Measurements from ENCODE around the gene CFAP53.

Gene CFAP53

GRCh38 chr18:50287441-50288347, 21.4 kb upstream of the CFAP53 start, which contains the start of gene CXXC1:
Gene CXXC1, minus strand, starts transcription at chr18:50287692. Its CDS starts 103 bp downstream, at chr18:50287589.
- in situ Hi-C loops (cut with MboI; ENCODE audit: low sequenced_read_pairs) = no loop called here

DNA sequence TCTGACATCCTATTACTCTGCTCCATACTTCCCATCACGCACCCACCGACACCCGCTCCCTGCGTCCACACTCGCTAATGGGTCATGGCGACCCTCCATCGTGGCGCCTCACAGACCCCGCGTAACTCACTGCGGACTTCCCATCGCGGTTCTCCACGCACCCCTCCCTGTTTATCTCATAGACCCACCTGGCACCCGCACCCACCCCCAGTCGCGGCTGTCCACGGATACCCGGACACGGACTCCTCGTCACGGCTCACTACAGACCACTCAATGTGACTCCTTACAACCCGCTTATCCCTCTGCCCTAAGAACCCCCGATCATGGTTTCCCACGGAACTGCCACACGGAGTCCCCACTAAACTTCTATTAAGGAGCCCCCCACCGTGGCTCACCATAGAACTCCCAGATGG, 20.7 kb upstream of the CFAP53 start:
- in situ Hi-C loops (cut with MboI; ENCODE audit: low sequenced_read_pairs) = no loop called here

DNA sequence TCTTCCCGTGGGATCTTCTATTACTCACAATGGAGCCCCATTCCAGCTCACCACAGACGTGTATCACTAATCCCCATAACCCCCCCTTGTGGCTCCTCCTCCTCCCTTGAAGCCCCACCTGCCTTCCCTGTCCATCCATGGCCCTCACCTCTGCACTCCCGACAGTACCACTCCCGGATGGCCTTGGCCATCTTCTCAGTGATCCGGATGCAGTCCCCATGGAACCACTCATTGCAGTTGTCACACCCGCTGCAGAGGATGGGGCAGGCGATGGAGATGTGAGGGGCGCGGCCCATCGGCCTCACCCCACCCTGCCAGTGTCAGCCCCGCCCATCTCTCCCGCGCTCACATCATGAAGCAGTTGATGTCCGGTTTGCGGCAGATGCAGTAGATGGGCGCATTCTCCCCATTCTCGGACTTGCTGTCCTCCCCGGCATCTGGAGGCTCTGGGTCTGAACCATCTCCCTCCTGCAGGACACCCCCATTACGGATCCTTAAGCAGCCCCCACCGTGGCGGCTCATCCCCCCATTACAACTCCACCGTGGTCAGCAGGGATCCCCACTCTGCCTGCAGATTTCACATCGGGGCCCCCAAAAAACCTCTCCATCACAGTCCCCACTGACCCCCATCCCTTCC, 20.2 kb upstream of the CFAP53 start:
- in situ Hi-C loops (cut with MboI; ENCODE audit: low sequenced_read_pairs) = no loop called here

DNA sequence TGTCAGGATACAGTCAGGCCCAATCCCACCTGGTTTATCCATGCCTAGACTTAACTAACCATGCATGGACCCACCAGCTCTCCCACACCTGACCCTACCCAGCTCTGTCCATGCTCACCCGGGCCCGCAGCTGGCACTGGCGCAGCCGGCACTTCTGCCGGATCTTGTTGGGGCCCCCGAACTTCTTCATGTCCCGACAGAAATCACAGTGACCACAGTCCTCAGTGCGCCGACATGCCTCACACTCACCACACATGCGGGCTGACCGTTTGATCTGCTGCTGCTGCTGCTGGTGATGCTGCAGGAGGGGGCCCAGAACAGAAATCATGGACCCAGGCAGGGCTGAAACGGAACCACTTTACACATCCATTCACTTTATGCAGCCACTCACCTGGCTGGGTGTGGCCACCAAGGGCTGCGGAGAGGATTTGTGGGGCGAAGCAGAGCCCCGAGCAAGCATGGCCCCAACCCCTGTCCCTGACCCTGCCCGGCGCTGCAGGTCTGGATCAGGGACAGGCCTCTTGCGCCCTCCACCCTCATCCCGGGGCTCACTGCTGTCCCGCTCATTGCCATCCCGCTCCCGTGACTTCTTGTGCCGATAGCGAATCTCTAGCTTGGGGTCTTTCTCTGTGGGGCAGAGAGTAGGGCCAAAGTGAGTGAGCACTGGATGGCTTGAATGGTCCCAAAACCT, 19.5 kb upstream of the CFAP53 start:
- in situ Hi-C loops (cut with MboI; ENCODE audit: low sequenced_read_pairs) = no loop called here

DNA sequence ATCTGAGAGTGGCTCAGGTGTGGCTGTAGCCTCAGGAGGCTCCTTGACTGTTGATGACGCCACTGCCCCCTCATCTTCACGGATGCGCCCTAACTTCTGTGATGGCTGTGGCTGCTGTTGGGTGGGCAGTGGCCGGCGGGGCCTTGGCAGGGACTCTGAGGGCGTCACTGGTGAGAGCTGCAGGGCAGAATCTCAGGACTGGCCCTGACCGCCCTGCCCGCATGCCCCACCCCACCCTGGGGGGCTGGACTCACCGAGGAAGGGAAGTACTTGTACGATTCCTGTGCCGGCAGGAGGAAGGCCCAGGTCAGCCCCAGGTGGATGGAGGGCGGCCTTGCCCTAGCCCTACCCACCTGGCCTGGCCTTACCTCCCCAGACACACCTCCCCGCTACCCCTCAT, 18.8 kb upstream of the CFAP53 start:
- in situ Hi-C loops (cut with MboI; ENCODE audit: low sequenced_read_pairs) = no loop called here

GRCh38 chr18:50284255-50284885, 18.1 kb upstream of the CFAP53 start:
- in situ Hi-C loops (cut with MboI; ENCODE audit: low sequenced_read_pairs) = no loop called here

DNA sequence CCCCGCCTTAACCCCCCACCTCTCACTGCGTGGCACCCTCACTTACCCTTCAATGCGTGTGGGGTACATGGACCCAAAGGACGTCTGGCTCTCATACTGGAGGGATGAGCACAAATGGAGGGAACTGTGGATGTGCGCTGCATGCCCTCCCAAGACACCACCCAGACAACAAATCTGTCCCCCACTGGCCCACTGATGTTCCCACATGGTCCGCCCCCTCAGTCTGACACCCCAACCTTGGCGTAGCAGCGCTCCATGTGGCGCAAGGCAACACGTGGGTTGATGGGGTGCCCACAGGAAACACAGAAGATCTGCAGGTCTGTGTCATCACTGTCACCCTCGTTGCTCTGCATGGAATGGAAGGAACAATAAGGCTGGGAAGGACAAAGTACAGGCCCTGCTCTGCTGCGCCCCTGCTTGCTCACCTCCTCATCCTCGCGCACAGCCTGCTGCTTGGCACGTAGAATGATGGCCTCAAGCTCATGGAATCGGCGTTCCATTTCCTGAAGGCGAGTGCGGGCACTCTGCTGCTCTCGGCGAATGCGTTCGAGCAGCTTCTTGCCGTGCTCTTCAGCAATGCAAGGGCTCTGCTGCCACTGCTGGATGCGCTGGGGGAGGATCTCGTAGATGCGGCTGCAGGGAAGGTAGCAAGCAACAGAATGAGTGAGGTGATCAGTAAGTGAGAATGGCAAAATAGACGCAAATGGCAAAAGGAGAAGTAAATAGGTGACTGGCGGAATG, 17.3 kb upstream of the CFAP53 start:
- in situ Hi-C loops (cut with MboI; ENCODE audit: low sequenced_read_pairs) = no loop called here

DNA sequence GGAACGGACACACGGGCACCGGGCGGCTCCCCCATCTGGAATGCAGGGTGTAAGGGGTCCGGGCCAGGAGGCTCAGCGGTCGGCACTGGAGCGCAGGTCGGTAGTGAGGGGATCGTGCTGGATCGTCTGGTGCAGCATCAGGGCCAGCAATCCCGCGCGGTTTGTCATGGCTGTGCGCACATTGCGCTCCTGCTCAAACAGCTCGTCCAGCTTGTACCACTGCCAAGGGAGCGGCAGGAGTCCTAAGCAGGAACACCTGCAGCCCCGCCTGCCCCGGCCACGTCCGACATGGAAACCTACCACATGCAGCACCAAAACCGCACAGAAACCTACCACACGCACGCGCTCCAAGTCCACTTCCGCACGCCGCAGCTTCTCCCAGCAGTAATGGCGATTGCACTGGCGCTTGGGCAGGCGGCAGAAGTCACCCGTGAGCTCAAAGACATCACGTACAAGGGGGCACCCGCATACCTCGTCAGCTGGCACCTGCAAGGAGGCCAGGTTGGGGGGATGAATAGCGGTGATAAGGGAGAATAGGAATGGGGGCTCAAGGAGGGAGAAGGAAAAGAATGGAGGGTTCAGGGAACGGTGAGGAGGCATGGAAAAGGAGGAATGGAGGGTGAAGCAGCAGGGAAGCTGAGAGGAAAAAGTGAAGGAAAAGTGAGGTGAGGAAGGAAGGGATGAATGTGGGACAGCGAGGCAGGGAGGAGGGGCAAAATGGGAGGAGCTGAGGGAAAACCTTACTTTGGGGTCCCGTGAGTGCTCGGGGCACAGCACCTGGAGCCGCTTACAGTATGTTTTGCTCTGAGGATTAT, 16.4 kb upstream of the CFAP53 start:
- in situ Hi-C loops (cut with MboI; ENCODE audit: low sequenced_read_pairs) = no loop called here

GRCh38 chr18:50281972-50282520, 15.8 kb upstream of the CFAP53 start:
- in situ Hi-C loops (cut with MboI; ENCODE audit: low sequenced_read_pairs) = no loop called here

DNA sequence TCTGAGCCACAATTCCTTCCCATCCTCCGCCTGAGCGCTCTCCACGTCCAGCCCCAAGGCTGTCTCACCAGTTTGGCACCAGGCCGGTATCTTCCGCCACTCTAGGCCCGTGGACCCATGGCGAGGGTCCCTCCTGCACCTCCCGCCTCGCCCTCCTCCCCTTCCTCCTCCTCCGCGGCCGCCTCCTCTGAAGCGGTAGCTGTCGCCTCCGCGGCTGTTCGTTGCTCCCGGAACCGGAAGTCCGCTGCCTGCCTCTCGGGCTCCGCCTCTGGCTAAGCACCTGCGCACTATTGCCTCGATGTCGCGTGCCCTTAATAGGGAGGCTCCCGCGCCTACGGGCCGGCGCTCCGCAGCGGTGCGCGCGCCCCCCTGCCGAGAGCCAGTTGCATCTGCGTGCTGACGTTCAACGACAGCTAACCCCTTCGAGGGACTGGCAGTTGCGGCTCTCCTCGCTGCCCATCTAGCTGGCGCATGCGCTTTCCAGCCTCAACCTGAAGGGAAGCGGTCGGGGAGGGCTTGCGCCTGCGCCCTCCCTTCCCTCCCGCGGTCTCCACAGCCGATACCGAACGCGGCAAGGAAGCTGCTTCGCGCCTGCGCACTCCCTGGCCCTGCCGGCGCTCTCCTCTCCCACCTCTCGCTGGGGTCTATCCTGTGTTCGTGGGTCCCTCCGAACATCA, 15.1 kb upstream of the CFAP53 start, which contains the start of gene MBD1:
Gene MBD1, minus strand, starts transcription at position 229 of the 677 bp plus-strand sequence. CDS start 1,531 bp downstream, outside the sequence.
- in situ Hi-C loops (cut with MboI; ENCODE audit: low sequenced_read_pairs) = no loop called here

- in situ Hi-C loops (cut with MboI; ENCODE audit: low sequenced_read_pairs) = no loop called here
Observed at GRCh38 chr18:50280707-50281294, 14.5 kb upstream of the CFAP53 start.

GRCh38 chr18:50279752-50280151, 13.5 kb upstream of the CFAP53 start:
- in situ Hi-C loops (cut with MboI; ENCODE audit: low sequenced_read_pairs) = no loop called here

GRCh38 chr18:50277942-50278341, 11.6 kb upstream of the CFAP53 start:
- in situ Hi-C loops (cut with MboI; ENCODE audit: low sequenced_read_pairs) = no loop called here

GRCh38 chr18:50276452-50276851, 10.2 kb upstream of the CFAP53 start:
- in situ Hi-C loops (cut with MboI; ENCODE audit: low sequenced_read_pairs) = no loop called here

- in situ Hi-C loops (cut with MboI; ENCODE audit: low sequenced_read_pairs) = no loop called here
Observed at GRCh38 chr18:50275503-50276036, 9.3 kb upstream of the CFAP53 start.

DNA sequence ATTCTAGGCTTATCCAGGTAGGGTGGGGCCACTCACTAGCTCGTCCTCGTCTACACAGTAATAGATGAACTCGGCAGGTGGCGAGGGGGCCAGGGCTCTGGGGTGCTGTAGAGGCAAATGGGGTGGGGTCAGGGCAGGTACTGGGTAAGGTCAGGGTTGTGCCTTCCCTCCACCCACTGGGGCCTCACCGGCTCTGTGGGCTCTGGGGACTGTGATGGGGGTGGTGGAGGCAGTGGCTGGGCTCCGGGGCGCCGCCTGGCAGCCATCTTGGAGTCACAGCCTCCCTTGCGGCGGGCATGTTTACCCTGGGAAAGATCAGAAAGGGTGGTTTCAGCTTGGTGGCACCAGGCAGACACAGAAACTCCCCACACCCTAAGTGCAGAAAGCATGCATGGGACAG, 8.6 kb upstream of the CFAP53 start:
- in situ Hi-C loops (cut with MboI; ENCODE audit: low sequenced_read_pairs) = loop anchor here (25.0 kb wide), 1 partner anchor 788 kb away; the partner anchor contains the start of genes C18orf32 and RPL17

DNA sequence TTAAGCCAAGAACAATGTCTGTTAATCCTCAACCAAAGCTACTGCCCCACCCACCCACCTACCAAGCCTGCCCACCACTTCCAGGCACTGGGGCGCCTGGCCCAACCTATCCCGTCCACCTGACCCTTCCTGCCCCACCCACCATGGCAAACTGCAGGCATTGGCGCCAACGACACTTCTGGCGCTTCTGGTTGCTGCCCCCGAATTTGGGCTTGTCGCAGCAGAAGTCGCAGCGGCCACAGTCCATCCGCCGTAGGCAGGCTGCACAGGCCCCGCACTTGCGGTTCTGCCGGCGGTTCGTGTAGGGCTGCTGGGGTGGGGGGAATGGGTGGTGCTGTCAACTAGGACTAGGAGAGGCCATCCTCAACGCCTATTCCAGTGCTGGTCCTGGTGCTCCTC, 7.7 kb upstream of the CFAP53 start:
- in situ Hi-C loops (cut with MboI; ENCODE audit: low sequenced_read_pairs) = loop anchor here (25.0 kb wide), 1 partner anchor 787 kb away; the partner anchor contains the start of genes C18orf32 and RPL17

Data from HL-60/S4 (cell line).